Activated B cell treated with CpG ODN at 0.5 μM for 24 hours (primary cell): ENCODE measurements around the gene USHBP1. TPM values are rescaled to one million over a fixed set of nuclear protein-coding genes. Genes with fewer than 3 reads are reported as not detected.
A peak's percentile ranks its signal among the peaks of the same experiment; 100 is the strongest.

Experiments
- ATAC-seq: fragments of 200-7000 bp; cut with Tn5 transposase; one replicate; pipeline ENCODE4 v1.10.0; 2021; ENCODE audit warnings: low read depth, mild to moderate bottlenecking, moderate library complexity
- CTCF ChIA-PET: fragments of 350-600 bp; sonication (Branson Sonifier 250); formaldehyde crosslinking; loops from one replicate; lab custom pipeline; 2021; ENCODE audit warnings: antibody characterized with exemption; lab: Charles Lee
- POLR2A ChIA-PET: fragments of 350-600 bp; sonication (Branson Sonifier 250); formaldehyde crosslinking; loops from one replicate; lab custom pipeline; 2021; ENCODE audit warnings: antibody characterized with exemption; lab: Charles Lee
- DNase-seq: peaks from one replicate; pipeline ENCODE4 v3.0.0; 2022
- H3K27ac Mint-ChIP-seq: one replicate; pipeline ENCODE4 v1.8.0; 2020; ENCODE audit warnings: mixed read lengths
- H3K27me3 Mint-ChIP-seq: one replicate; pipeline ENCODE4 v1.8.0; 2021; ENCODE audit warnings: mixed read lengths
- H3K36me3 Mint-ChIP-seq: one replicate; pipeline ENCODE4 v1.8.0; 2021; ENCODE audit warnings: low read depth, mixed read lengths
- H3K4me1 Mint-ChIP-seq: one replicate; pipeline ENCODE4 v1.8.0; 2021; ENCODE audit warnings: mixed read lengths
- H3K4me3 Mint-ChIP-seq: one replicate; pipeline ENCODE4 v1.8.0; 2020; ENCODE audit warnings: mild to moderate bottlenecking, mixed read lengths
- H3K9me3 Mint-ChIP-seq: one replicate; pipeline ENCODE4 v1.8.0; 2020; ENCODE audit warnings: mixed read lengths
- CTCF ChIP-seq: fragments of 200-600 bp; IDR thresholded peaks from one replicate; pipeline ENCODE4 v1.8.0; 2022; ENCODE audit warnings: antibody characterized with exemption, mild to moderate bottlenecking
- intact Hi-C: fragments of 100-400 bp; cut with micrococcal nuclease; formaldehyde crosslinking; loops from one replicate; pipeline ENCODE4 v1.15.1; 2024
- total RNA-seq: library from RNA; stranded (reverse); gene quantifications from 2 replicates; pipeline ENCODE4 v1.2.3, GENCODE V29; 2022

USHBP1 gene
- total RNA-seq, 1 donor from 2014 or later = 0.42 TPM

- Mint-ChIP-seq H3K4me1 (peaks cover 8% of the 10 kb centered on the region), H3K36me3 (peaks cover 31% of the 10 kb centered on the region), H3K4me3 (no peak overlapping the region), H3K27me3 (no peaks in the 10 kb centered on the region), H3K9me3 (no peaks in the 10 kb centered on the region), H3K27ac (no peak overlapping the region)
- POLR2A ChIA-PET = interaction anchor here (0.5 to 0.7 kb wide), 2 partner anchors 28 to 49 kb away, joined by 3 to 6 read pairs; no protein-coding TSS in a partner anchor
- no peak for TF ChIP-seq CTCF
- intact Hi-C loops = no loop called here
- ATAC-seq = no peak
- no peak for DNase-seq
- CTCF ChIA-PET = no interaction called here
Measured at GRCh38 chr19:17220207-17220758, 44.3 kb downstream of the USHBP1 start.

GRCh38 chr19:17219286-17219685 is 45.3 kb downstream of the USHBP1 start:
- ATAC-seq (no peak), DNase-seq (no peak)
- Mint-ChIP-seq H3K9me3 (no peaks in the 10 kb centered on the region), H3K27me3 (no peaks in the 10 kb centered on the region), H3K4me3 (no peak overlapping the region), H3K36me3 (peaks cover 34% of the 10 kb centered on the region), H3K4me1 (peaks cover 15% of the 10 kb centered on the region), H3K27ac (no peak overlapping the region)
- intact Hi-C loops = loop anchor here (10.0 kb wide), 1 partner anchor 324 kb away; no protein-coding TSS in a partner anchor
- ChIA-PET POLR2A (interaction anchor here (0.7 kb wide), 1 partner anchor 34 kb away, joined by 6 read pairs; no protein-coding TSS in a partner anchor), CTCF (no interaction called here)
- no peak for TF ChIP-seq CTCF

- Mint-ChIP-seq H3K36me3 (peaks cover 47% of the 10 kb centered on the region), H3K27ac (peak overlapping the region; percentile 96), H3K4me3 (peak overlapping the region; percentile 91), H3K9me3 (no peaks in the 10 kb centered on the region), H3K27me3 (no peaks in the 10 kb centered on the region), H3K4me1 (peaks cover 15% of the 10 kb centered on the region)
- DNase-seq (no peak), ATAC-seq (no peak)
- intact Hi-C loops = loop anchor here (10.0 kb wide), 1 partner anchor 321 kb away; no protein-coding TSS in a partner anchor
- ChIA-PET CTCF (interaction anchor here (3.0 kb wide), 1 partner anchor 20 kb away, joined by 9 read pairs; no protein-coding TSS in a partner anchor), POLR2A (interaction anchor here (0.7 to 2.7 kb wide), 13 partner anchors 8 to 204 kb away, joined by 3 to 63 read pairs (median 9); partner anchors contain the start of genes ANKLE1, BABAM1, DDA1 and HAUS8)
- no peak for TF ChIP-seq CTCF
Measured at GRCh38 chr19:17216058-17216670, 48.4 kb downstream of the USHBP1 start.

- no peaks in the 10 kb centered on the region for H3K27me3 Mint-ChIP-seq
- intact Hi-C loops = loop anchor here (1.0 to 10.0 kb wide), 6 partner anchors 11 to 321 kb away; partner anchors contain the start of genes BABAM1, GTPBP3 and OCEL1
- peak within 1 kb of the TSS; percentile 96 for H3K27ac Mint-ChIP-seq
- ATAC-seq (peak; percentile 92), DNase-seq (peak; percentile 73)
- POLR2A ChIA-PET = interaction anchor here (0.5 to 2.7 kb wide), 29 partner anchors 9 to 1342 kb away, joined by 3 to 63 read pairs (median 4); partner anchors contain the start of genes ANKLE1, BABAM1, DDA1 and HAUS8
- no peaks in the 10 kb centered on the region for H3K9me3 Mint-ChIP-seq
- CTCF ChIA-PET = interaction anchor here (3.0 kb wide), 1 partner anchor 20 kb away, joined by 9 read pairs; no protein-coding TSS in a partner anchor
- peaks cover 19% of the 10 kb centered on the region for H3K4me1 Mint-ChIP-seq
- TF ChIP-seq CTCF = no peak
- H3K4me3 Mint-ChIP-seq = peak within 1 kb of the TSS; percentile 91
- peaks cover 53% of the 10 kb centered on the region for H3K36me3 Mint-ChIP-seq
Measured at GRCh38 chr19:17215127-17215971, 49.2 kb downstream of the USHBP1 start, which contains the start of gene USE1. USE1 (plus strand) TSS chr19:17215357; CDS start chr19:17215406, 49 bp downstream.
